Putamen (tissue), 1 donor: ENCODE data around the gene UMAD1.

Experiments
- DNase-seq: peaks from one replicate; pipeline ENCODE4 v3.0.0-alpha.2; 2016; ENCODE audit warnings: low spot score

The UMAD1 gene

DNA sequence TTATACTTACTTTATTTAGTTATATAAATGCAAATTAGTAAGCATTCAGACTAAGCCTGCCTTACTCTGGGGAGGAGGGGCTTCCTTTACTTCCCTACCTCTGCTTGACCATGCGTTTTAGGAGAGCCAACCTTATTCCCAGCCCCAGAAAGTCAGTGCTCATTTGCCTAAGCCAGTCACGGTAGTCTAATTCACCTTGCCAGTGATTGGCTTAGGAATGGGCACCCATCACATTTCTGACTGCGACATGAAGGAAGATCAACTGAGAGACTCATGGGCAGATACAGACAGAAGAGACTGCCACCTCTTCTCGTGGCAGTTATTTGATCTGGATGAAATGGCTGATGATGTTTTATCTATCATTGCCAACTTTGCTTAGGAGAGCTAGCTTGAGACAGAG, 48.4 kb downstream of the UMAD1 start:
- DNase-seq = no peak

DNA sequence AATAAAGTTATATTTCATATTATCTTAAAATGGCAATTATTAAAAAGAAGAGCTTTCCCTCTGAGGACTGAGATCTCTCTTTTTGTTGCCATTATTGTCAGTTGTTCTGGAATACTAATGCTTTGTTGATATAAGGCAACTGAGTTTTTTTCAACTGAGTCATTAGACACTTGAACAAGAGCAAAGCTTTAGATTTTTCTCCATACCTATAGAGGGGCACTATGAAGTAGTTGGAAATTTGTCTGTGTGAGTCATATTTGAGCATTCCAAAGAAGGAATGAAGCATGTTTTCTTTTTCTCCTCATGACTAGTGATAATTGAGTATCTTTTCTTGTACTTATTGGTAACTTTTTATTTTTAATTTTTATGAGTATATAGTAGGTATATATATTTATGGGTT, 53.3 kb downstream of the UMAD1 start:
- no peak for DNase-seq

- DNase-seq = no peak
These were observed 54.0 kb downstream of the UMAD1 start for GRCh38 chr7:7694542-7694941.

DNA sequence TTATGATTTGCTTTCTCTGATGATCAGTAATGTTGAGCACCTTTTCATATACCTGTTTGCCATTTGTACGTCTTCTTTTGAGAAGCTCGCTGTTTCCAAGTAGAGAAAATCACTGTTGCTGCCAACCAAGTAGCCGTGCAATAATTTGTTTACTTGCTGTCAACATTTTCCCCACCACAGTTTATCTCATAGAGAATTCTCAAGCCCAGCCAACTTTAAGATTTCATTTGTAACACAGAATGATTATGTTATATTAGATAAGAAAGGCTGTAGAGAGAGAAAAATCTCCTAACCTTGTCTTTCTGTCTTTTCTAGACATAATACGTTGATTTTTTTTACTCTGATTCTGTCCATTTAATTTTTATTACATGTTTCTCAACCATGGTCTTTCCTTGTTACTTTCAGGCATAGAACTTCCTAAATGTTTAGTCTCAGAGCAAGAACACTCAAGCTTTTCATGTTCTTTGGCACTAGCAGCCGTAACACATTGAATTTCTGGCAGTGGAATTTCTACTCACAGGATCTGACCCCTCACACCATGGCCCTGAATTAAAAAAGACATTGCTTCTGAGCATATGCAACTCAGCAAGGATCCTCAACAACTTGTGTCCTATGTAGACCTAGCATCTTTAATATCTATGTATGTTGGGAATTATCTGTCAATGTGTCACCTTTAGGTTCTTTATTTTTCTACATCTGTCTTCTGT, 54.7 kb downstream of the UMAD1 start:
- no peak for DNase-seq

DNA sequence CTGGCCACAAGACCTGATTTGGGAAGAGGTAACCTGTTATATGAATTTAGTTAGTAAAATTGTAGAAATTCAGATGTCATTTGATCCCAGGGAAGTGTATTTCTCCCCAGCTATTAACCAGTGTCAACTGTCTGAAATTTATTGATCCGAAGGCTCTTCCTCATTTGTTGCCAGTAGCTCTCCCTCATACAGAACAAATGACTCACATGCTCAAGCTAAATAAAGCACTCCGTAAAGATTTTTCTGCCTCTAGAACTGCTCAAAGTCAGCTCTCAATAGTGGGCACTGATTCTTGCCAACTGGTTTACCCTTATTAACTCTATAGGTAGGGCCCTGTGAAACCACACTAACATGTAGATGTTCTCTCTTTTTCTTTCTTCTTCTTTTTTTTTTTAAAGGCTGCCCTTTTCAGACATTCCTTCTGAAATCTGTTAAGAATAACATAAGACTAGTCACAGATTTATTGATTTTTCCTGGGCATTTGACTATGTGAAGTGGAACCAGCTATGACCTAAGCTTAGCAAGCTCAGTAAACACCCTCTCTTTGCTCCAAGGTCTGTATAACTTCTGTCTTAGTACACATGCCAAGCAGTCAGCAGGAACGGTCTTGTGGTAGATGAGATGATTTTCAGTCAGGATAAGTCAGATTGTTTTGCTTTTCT, 56.0 kb downstream of the UMAD1 start:
- no peak for DNase-seq

- no peak for DNase-seq
These were observed 58.4 kb downstream of the UMAD1 start for GRCh38 chr7:7698930-7699329.

DNA sequence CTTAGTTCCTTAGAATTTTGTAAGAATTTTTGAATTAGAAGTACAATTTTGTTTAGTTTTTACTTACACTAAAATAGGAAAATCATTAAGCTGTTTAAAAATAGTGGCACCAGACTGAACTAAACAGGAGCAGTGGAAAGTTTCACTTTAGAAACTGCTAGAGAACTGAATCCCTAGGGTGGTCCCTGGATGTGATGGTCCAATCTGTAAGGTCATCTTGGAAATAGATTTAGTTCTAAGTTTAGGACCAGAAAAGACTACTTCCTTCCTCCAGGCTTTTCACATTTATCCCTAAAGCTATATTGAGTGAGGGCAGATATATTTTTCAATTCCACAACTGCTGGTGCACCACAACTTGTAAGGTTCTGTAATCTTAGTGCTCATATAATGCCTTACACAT, 58.8 kb downstream of the UMAD1 start:
- DNase-seq = no peak

DNA sequence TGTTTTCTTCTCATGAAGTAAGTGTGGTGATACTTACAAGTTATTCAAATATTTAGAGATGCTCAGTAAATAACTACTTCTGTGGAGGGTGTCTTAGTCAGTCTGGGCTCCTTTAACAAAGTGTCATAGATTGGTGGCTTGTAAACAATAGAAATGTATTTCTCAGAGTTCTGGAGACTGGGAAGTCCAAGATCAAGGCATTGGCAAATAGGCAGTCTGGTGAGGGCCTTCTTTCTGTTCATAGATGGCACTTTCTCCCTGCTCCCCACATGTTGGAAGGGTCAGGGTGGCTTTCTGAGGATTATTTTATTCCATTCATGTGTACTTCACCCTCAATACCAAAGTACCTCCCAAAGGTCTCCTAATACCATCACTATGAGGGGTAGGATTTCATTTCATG, 59.4 kb downstream of the UMAD1 start:
- no peak for DNase-seq

DNA sequence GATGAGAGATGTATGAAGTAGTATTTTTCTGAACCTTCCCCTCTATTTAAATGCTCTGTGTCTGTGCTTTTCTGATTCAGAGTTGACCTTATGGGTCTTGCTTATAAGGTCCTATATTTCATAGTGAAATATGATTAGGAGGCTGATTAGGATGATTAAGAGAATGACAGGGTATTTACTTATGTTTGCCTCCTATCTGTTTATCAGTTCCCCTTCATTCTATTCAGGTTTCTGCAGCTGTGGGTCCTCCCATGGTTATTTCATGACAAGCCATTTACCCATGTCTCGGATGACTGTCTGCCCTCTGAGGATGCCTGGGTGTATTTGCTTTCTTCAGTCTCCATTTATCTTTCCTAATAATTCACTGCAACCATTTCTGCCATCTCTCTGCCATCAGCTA, 61.0 kb downstream of the UMAD1 start:
- DNase-seq = no peak

DNA sequence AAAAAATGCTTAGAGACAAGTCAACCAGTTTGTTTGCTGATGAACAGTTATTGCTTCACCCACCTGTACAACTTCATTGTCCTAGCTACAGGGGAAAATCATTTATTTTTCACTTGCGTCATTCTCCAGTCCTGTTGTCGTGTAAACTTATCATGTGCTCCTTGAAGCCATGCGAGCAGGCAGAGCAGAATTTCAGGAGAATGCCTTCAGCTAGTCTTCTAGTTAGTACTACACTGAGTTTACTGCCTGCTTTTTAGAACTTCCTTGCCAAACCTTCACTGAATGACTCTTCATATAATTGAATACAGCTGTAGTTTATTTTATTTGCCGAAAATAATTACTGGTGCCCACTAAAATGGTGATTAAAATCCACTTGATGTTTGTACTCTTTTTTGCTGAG, 62.3 kb downstream of the UMAD1 start:
- DNase-seq = no peak

GRCh38 chr7:7703427-7703826, 62.9 kb downstream of the UMAD1 start:
- DNase-seq = no peak

- DNase-seq = no peak
These were observed 64.3 kb downstream of the UMAD1 start for GRCh38 chr7:7704867-7705266.

- no peak for DNase-seq
These were observed 64.8 kb downstream of the UMAD1 start for GRCh38 chr7:7705318-7705717.

DNA sequence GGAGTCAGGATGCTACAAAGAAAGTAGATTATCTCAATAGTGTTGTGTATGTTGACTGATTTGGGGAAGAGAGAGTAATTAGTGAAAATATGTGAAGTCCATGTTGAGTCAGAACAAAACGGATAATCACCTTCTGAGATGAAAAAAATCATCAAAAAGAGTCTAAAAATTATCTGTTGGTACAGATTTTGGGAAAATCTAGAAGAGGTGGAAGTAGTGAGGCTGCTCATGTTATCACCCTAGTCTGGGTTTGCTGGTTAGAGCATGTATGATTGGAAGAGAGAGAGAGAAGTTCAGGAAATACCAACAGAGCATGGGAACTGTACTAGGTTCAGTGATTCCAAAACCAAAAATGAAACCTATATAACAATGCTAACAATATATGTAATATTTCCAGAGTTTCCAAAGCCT, 65.6 kb downstream of the UMAD1 start:
- no peak for DNase-seq

- no peak for DNase-seq
These were observed 66.1 kb downstream of the UMAD1 start for GRCh38 chr7:7706556-7707172.

- DNase-seq = no peak
These were observed 66.7 kb downstream of the UMAD1 start for GRCh38 chr7:7707246-7707645.

GRCh38 chr7:7707806-7708205, 67.3 kb downstream of the UMAD1 start:
- DNase-seq = no peak

DNA sequence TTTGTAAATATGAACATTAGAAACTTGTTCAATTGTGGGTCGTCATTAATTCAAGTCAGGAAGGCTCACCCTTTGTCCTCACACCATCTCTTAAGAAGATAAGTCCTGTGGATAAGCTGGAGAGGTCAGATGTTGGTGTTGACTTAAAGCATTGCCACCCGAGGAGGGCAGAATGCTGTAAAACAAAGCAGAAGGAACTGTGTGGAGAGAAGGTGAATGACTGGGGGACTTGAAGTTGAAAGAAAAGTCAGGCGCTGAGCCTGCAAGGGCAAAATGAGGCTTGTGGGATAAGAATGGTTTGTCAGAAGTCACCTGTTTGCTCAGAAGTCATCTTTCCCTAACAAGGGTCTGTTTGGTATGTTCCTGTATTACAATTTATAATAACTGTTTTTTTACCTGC, 68.7 kb downstream of the UMAD1 start:
- no peak for DNase-seq

- DNase-seq = no peak
These were observed 69.9 kb downstream of the UMAD1 start for GRCh38 chr7:7710469-7710868.

- DNase-seq = no peak
These were observed 73.2 kb downstream of the UMAD1 start for GRCh38 chr7:7713730-7714129.

GRCh38 chr7:7718492-7718891, 77.9 kb downstream of the UMAD1 start, which contains the start of gene RPA3:
RPA3 (minus strand) TSS chr7:7718607; CDS start chr7:7640418, 78,189 bp downstream.
- DNase-seq = no peak

- peak; percentile 50 for DNase-seq
These were observed 78.7 kb downstream of the UMAD1 start for GRCh38 chr7:7719236-7719635.

GRCh38 chr7:7720193-7720592, 79.6 kb downstream of the UMAD1 start:
- DNase-seq = no peak
